Measurements from ENCODE around the gene C5orf47.

Gene C5orf47

GRCh38 chr5:173988554-173989431 lies at the start of gene C5orf47:
C5orf47 (plus strand) TSS chr5:173989170; CDS start chr5:173989264, 94 bp downstream.
- DNase-seq, result no peak

- DNase-seq, result peak; percentile 87 to 95
These were observed 48.7 kb upstream of the C5orf47 start for GRCh38 chr5:173940269-173940668.

GRCh38 chr5:173941102-173941501 lies 47.9 kb upstream of the C5orf47 start:
- no peak for DNase-seq

GRCh38 chr5:173941758-173942401 lies 47.1 kb upstream of the C5orf47 start:
- no peak for DNase-seq

GRCh38 chr5:173944511-173944910 lies 44.5 kb upstream of the C5orf47 start:
- no peak for DNase-seq

- no peak for DNase-seq
These were observed 43.8 kb upstream of the C5orf47 start for GRCh38 chr5:173945160-173945559.

GRCh38 chr5:173946323-173946722 lies 42.6 kb upstream of the C5orf47 start:
- no peak for DNase-seq

- DNase-seq, result no peak
These were observed 38.1 kb upstream of the C5orf47 start for GRCh38 chr5:173950829-173951228.

GRCh38 chr5:173953528-173954090 lies 35.4 kb upstream of the C5orf47 start:
- no peak for DNase-seq

- peak; percentile 34 to 75 for DNase-seq
These were observed 34.1 kb upstream of the C5orf47 start for GRCh38 chr5:173954671-173955521.

GRCh38 chr5:173960986-173961385 lies 28.0 kb upstream of the C5orf47 start:
- peak; percentile 59 to 86 for DNase-seq

GRCh38 chr5:173961418-173961817 lies 27.6 kb upstream of the C5orf47 start:
- peak; percentile 28 to 73 for DNase-seq

GRCh38 chr5:173962436-173962972 lies 26.5 kb upstream of the C5orf47 start:
- no peak for DNase-seq

GRCh38 chr5:173963182-173963838 lies 25.7 kb upstream of the C5orf47 start:
- no peak for DNase-seq

- no peak for DNase-seq
These were observed 25.0 kb upstream of the C5orf47 start for GRCh38 chr5:173963867-173964441.

- DNase-seq, result no peak
These were observed 24.5 kb upstream of the C5orf47 start for GRCh38 chr5:173964506-173964905.

GRCh38 chr5:173967241-173967640 lies 21.7 kb upstream of the C5orf47 start:
- no peak for DNase-seq

GRCh38 chr5:173968154-173968797 lies 20.7 kb upstream of the C5orf47 start:
- DNase-seq, result peak in 1 of 2 donors; percentile 65

GRCh38 chr5:173969167-173970049 lies 19.6 kb upstream of the C5orf47 start:
- no peak for DNase-seq

All from inflammatory macrophage treated with lipopolysaccharide for 1 hour (primary cell).